Activated CD8-positive, alpha-beta T cell treated with anti-CD3 and anti-CD28 coated beads for 36 hours (primary cell): ENCODE results near the gene COL11A2. TPM values are rescaled to one million over a fixed set of nuclear protein-coding genes. Genes with fewer than 3 reads are reported as not detected.
A peak's percentile ranks its signal among the peaks of the same experiment; 100 is the strongest.

Source experiments
- ATAC-seq: fragments of 200-7000 bp; cut with Tn5 transposase; one replicate; pipeline ENCODE4 v1.10.0; 2021; ENCODE audit warnings: mild to moderate bottlenecking, moderate library complexity
- CTCF ChIA-PET: fragments of 350-600 bp; sonication (Branson Sonifier 250); formaldehyde crosslinking; loops from one replicate; lab custom pipeline; 2021; ENCODE audit warnings: antibody characterized with exemption; lab: Charles Lee
- POLR2A ChIA-PET: fragments of 350-600 bp; sonication (Branson Sonifier 250); formaldehyde crosslinking; loops from one replicate; lab custom pipeline; 2021; ENCODE audit warnings: antibody characterized with exemption; lab: Charles Lee
- DNase-seq: peaks from one replicate; pipeline ENCODE4 v3.0.0-alpha.2; 2020
- H3K27ac Mint-ChIP-seq: one replicate; pipeline ENCODE4 v1.8.0; 2021; ENCODE audit warnings: mild to moderate bottlenecking, mixed read lengths
- H3K27me3 Mint-ChIP-seq: one replicate; pipeline ENCODE4 v1.8.0; 2021; ENCODE audit warnings: mixed read lengths
- H3K36me3 Mint-ChIP-seq: one replicate; pipeline ENCODE4 v1.8.0; 2021; ENCODE audit warnings: low read depth, mixed read lengths
- H3K4me1 Mint-ChIP-seq: one replicate; pipeline ENCODE4 v1.8.0; 2021; ENCODE audit warnings: low read depth, mixed read lengths
- H3K4me3 Mint-ChIP-seq: one replicate; pipeline ENCODE4 v1.8.0; 2021; ENCODE audit warnings: mild to moderate bottlenecking, moderate library complexity, mixed read lengths
- H3K9me3 Mint-ChIP-seq: one replicate; pipeline ENCODE4 v1.8.0; 2021; ENCODE audit warnings: mixed read lengths
- intact Hi-C: fragments of 100-400 bp; cut with micrococcal nuclease; formaldehyde crosslinking; loops from one replicate; pipeline ENCODE4 v1.10.0; 2022
- total RNA-seq, 2 experiments: library from RNA; stranded (reverse); gene quantifications; one replicate each; pipeline ENCODE4 v1.2.3, GENCODE V29; 2021
- TF ChIP-seq, protein P1 (sequence below): fragments of 200-600 bp; IDR thresholded peaks from one replicate; pipeline ENCODE4 v1.8.0; 2022; ENCODE audit warnings: antibody characterized with exemption, mild to moderate bottlenecking

The COL11A2 gene
- total RNA-seq, 2 experiments from 2014 or later, result 1.3 to 1.4 TPM

DNA sequence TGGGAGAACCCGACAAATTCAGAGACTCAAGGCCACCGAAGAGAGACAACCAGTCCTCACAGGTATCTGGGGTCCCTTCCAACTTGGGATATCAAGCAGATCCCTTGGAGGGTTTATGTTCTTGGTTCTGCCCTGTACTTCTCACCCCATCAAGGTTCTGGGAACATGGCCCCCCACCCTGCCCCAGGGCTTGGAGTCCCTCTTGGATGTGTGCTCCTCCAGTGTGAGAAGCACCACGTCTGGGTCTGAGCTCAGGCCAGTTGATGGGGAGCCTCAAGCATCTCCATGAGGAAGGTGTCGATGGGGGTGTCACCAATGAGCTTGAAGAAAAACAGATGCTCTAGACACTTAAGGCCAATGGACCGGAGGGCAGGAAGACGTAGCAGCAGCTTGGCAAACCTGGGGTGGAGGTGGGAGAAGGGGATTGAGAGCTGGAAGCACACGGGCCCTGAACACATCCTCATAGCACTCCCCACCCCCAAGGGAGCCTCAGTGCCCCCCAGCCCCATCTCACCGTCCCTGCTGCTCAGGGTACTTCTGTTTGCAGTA is 2.2 kb upstream of the COL11A2 start:
- H3K4me1 Mint-ChIP-seq, result peaks cover 44% of the 10 kb centered on the region
- TF ChIP-seq, protein P1, sequence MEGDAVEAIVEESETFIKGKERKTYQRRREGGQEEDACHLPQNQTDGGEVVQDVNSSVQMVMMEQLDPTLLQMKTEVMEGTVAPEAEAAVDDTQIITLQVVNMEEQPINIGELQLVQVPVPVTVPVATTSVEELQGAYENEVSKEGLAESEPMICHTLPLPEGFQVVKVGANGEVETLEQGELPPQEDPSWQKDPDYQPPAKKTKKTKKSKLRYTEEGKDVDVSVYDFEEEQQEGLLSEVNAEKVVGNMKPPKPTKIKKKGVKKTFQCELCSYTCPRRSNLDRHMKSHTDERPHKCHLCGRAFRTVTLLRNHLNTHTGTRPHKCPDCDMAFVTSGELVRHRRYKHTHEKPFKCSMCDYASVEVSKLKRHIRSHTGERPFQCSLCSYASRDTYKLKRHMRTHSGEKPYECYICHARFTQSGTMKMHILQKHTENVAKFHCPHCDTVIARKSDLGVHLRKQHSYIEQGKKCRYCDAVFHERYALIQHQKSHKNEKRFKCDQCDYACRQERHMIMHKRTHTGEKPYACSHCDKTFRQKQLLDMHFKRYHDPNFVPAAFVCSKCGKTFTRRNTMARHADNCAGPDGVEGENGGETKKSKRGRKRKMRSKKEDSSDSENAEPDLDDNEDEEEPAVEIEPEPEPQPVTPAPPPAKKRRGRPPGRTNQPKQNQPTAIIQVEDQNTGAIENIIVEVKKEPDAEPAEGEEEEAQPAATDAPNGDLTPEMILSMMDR, result no peak
- intact Hi-C loops, result no loop called here
- DNase-seq (no peak), ATAC-seq (no peak)
- H3K36me3 Mint-ChIP-seq, result peaks cover 33% of the 10 kb centered on the region
- CTCF ChIA-PET, result interaction anchor here (0.7 to 6.1 kb wide), 4 partner anchors 14 to 55 kb away, joined by 3 to 51 read pairs (median 4); partner anchors contain the start of gene RING1
- peaks cover 13% of the 10 kb centered on the region for H3K27me3 Mint-ChIP-seq
- H3K27ac Mint-ChIP-seq, result no peak overlapping the region
- H3K4me3 Mint-ChIP-seq, result no peak overlapping the region
- no peaks in the 10 kb centered on the region for H3K9me3 Mint-ChIP-seq
- POLR2A ChIA-PET, result interaction anchor here (1.0 to 1.6 kb wide), 2 partner anchors 11 to 78 kb away, joined by 3 to 4 read pairs; partner anchors contain the start of gene RPS18

DNA sequence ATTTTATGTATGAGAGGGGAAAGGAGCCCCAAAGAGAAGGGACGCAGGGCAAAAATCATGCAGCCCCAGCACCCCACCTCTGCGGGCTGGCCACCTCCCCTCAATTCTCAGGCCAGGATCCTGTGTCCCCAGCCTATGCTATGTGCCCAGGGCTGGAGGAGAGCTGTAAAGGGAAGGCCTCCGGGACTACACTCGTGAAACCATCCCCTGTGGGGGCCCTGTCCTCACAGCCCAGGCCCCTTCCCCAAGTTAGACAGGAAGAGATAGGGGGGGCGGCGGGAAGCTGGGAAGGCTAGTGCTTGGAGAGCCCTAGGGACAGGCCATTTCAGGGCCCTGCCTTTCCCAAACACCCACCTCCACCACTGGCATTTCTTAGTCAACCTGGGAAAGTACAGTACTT is 1.4 kb upstream of the COL11A2 start:
- Mint-ChIP-seq H3K27ac (peak overlapping the region; percentile 50), H3K36me3 (peaks cover 31% of the 10 kb centered on the region), H3K4me3 (no peak overlapping the region), H3K27me3 (peaks cover 13% of the 10 kb centered on the region), H3K9me3 (no peaks in the 10 kb centered on the region), H3K4me1 (peaks cover 37% of the 10 kb centered on the region)
- intact Hi-C loops, result no loop called here
- TF ChIP-seq, protein P1, result no peak
- ChIA-PET POLR2A (interaction anchor here (1.0 to 1.6 kb wide), 2 partner anchors 10 to 79 kb away, joined by 3 to 6 read pairs; partner anchors contain the start of gene RPS18), CTCF (no interaction called here)
- ATAC-seq (no peak), DNase-seq (no peak)

DNA sequence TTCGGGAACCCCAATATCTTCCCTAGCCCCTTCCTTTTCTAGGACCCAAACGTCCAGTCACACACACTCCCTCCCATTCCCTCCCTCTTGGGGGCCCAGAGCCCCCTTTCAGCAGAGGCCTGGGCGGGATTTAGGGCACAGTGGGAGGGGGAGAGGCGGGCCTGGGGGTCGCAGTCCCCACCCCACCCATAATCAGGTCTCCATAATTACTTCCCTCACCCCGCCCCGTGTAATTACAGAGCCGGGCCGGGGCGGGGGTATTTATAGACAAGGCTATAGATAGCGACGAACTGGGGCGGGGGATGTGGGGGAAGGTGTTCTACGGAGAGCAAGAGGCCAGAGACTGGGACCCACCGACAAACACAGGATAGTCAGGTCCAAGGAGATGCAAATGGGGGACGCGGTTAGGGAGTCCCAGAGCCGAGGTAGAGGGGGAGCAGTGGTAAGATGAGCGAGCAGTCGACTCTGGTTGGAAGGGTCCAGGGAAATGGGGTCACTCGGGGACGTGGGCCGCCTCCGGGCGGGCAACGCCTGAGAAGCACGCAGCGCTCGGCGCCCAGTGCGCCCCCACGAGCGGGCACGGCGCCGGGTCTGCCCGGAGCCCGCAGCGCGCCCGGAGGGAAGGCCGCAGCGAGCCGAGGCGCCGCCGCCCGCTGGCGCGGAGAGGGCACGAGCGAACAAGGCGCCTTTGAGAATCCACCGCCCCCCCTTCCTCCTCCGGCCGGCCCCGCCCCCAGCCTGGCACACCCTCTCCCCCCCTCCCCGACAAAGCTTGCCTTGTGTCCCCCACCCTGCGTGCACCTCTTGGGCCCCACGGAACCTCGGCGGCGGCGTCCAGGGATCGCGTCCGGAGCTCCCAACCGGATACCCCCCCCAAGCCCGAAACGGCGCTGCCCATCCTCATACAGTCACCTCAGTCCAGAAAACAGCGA is 670 bp upstream of the COL11A2 start:
- POLR2A ChIA-PET, result interaction anchor here (1.0 to 1.6 kb wide), 2 partner anchors 9 to 56 kb away, joined by 3 to 6 read pairs; no protein-coding TSS in a partner anchor
- ATAC-seq, result peak; percentile 13
- peak; percentile 31 for DNase-seq
- intact Hi-C loops, result no loop called here
- H3K36me3 Mint-ChIP-seq, result peaks cover 31% of the 10 kb centered on the region
- TF ChIP-seq, protein P1, result no peak
- peak overlapping the region; percentile 60 for H3K4me3 Mint-ChIP-seq
- CTCF ChIA-PET, result no interaction called here
- peaks cover 13% of the 10 kb centered on the region for H3K27me3 Mint-ChIP-seq
- H3K4me1 Mint-ChIP-seq, result peaks cover 30% of the 10 kb centered on the region
- H3K27ac Mint-ChIP-seq, result no peak overlapping the region
- no peaks in the 10 kb centered on the region for H3K9me3 Mint-ChIP-seq

DNA sequence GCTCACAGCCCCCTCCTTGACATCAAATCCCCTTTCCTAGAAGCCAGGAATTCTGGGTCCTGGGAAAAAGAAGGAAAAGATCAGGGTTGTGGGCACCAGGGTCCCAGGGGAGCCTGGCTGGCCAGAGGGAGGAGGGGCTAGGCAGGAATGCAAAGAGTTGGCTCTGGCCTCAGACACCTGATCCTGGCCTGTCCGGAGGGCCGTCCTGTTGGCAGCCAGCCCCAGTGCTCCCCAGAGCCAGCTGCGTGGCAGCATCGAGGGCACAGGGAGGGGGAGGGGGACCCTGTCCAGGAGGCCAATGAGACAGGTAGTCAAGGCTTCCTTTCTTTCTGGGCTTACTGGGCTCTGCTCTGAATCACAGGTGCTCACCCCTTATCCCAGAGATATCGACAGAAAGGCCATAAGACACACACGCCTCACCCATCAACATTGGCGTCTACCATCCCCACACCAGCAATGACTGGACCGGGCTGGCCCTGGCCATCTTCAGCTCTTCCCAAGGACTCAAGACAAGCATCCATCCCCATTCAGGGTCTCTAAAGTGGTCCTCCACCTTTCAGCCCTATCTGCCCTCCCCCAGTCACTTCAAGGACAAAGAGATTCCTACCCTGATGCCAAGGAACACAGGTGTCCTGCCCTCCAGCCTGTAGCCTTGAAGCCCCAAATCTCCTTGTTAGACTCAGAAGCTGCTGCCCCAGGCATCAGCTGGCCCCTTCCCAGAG is 723 bp downstream of the COL11A2 start:
- Mint-ChIP-seq H3K4me1 (peaks cover 19% of the 10 kb centered on the region), H3K27me3 (peaks cover 14% of the 10 kb centered on the region), H3K36me3 (peaks cover 22% of the 10 kb centered on the region), H3K27ac (no peak overlapping the region), H3K4me3 (no peak overlapping the region), H3K9me3 (no peaks in the 10 kb centered on the region)
- TF ChIP-seq, protein P1, result no peak
- ChIA-PET CTCF (no interaction called here), POLR2A (interaction anchor here (0.8 to 1.1 kb wide), 4 partner anchors 8 to 85 kb away, joined by 3 to 4 read pairs (median 3); partner anchors contain the start of gene B3GALT4)
- no peak for DNase-seq
- intact Hi-C loops, result no loop called here
- no peak for ATAC-seq
